ENCODE data around the gene ALK.

DNA sequence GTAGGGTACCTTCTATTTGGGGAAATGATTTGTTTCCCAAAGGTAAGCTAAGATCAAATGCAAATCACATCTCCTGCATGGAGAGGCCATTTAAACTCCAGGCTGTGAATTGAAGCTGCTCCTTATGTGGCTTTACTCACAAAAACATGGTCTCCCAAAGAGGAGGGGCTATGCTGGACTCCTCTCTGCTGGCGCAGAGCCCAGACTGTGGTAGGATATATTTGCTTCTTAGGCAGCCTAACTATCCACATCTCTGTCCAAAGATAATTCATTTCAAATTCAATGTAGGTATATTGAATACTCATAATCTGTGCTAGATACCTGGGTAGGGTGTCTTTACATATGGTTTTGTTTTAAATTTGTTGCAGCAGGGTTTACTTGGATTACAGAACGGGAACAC, 358.5 kb downstream of the ALK start:
- TF ChIP-seq, protein P1, sequence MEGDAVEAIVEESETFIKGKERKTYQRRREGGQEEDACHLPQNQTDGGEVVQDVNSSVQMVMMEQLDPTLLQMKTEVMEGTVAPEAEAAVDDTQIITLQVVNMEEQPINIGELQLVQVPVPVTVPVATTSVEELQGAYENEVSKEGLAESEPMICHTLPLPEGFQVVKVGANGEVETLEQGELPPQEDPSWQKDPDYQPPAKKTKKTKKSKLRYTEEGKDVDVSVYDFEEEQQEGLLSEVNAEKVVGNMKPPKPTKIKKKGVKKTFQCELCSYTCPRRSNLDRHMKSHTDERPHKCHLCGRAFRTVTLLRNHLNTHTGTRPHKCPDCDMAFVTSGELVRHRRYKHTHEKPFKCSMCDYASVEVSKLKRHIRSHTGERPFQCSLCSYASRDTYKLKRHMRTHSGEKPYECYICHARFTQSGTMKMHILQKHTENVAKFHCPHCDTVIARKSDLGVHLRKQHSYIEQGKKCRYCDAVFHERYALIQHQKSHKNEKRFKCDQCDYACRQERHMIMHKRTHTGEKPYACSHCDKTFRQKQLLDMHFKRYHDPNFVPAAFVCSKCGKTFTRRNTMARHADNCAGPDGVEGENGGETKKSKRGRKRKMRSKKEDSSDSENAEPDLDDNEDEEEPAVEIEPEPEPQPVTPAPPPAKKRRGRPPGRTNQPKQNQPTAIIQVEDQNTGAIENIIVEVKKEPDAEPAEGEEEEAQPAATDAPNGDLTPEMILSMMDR (conservative IDR thresholded peaks at IDR 0.05): no peak
- TF ChIP-seq ZFX (IDR thresholded peaks at IDR 0.05): no peak
